Hepatocyte (in vitro differentiated cells): ENCODE data around the gene C1QL4.

Source experiments
- CTCF ChIP-seq: fragments of 200-600 bp; sonication (generic); IDR thresholded peaks from 2 replicates; pipeline ENCODE4 v1.5.1; 2016; ENCODE audit warnings: antibody characterized with exemption, mild to moderate bottlenecking; ENCODE audit not compliant: poor library complexity
- EZH2 ChIP-seq: fragments of 200-600 bp; sonication (generic); IDR thresholded peaks from 2 replicates; pipeline ENCODE4 v1.6.1; 2016; ENCODE audit warnings: antibody characterized with exemption, mild to moderate bottlenecking, borderline replicate concordance
- EZH2phosphoT487 ChIP-seq: fragments of 200-600 bp; sonication (generic); IDR thresholded peaks from one replicate; pipeline ENCODE4 v1.6.1; 2018; ENCODE audit warnings: antibody characterized with exemption, mild to moderate bottlenecking, low read depth, moderate library complexity; ENCODE audit not compliant: unreplicated experiment, severe bottlenecking

DNA sequence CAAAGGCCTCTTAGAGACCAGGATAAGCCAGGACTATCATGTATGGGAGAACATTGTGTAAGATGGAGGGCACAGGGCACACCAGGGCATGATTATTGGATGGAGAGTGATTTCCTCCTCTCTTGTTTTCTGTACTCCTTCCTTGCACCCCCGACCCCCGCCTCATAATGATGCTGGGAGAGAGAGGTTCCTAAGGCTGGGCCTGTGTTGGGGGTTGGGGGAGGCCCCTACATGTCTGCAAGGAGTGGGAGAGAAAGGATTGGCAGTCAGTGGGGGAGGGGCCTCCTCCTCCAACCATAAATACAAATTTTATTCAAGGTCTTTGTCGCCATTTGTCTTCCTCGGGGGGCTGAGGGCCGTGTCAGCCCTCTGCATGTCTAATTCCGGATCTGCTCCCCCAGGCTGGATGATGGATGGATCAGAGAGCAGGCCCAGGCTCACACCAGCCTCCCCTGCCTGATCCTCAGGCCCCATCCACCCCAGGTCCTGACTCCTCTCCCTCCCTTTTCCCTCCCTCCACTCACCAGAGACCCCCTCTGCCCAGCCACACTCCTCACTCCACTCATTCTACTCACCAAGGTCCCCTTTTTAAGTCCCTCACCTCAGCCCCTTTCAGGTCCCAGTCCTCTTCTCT lies 2.0 kb upstream of the C1QL4 start:
- TF ChIP-seq CTCF, result no peak
- no peak for TF ChIP-seq EZH2
- no peak for TF ChIP-seq EZH2phosphoT487
